HG02981 (cell line): ENCODE measurements around the gene HOMEZ.
"Not testable (repeated sequence)": the region's sequence is repeated elsewhere in the genome, so short reads cannot be mapped to it uniquely, and the experiment has no call there.

ENCODE experiments used
- ATAC-seq: cut with Tn5 transposase; IDR thresholded peaks from one replicate; pipeline ENCODE4 v1.9.1; 2021; ENCODE audit warnings: mild to moderate bottlenecking, moderate library complexity; ENCODE audit not compliant: unreplicated experiment

HOMEZ gene

DNA sequence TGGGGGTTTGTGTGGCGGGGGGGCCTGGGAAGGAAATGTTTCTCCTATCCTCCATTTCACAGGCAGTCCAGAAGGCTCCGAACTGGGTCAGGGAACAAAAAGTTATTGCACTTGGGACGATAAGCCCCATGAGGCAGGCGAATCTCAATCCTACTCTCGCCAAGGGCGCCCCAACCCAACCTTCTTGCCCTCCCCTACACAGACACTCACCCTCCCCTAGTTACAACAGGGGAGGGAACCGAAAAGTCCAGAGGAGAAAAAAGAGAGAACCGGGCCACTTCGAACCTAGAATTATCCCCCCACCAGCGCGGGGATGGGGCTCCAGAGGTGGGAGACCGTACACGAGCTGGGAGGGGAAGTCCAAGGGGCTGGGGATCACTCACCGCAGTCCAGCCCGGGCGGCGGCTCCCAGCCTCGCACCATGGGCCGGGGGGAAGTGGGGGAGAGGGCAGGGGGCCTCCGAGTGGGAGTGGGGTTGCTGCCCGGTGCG, 357 bp downstream of the HOMEZ start:
- peak; percentile 21 for ATAC-seq

DNA sequence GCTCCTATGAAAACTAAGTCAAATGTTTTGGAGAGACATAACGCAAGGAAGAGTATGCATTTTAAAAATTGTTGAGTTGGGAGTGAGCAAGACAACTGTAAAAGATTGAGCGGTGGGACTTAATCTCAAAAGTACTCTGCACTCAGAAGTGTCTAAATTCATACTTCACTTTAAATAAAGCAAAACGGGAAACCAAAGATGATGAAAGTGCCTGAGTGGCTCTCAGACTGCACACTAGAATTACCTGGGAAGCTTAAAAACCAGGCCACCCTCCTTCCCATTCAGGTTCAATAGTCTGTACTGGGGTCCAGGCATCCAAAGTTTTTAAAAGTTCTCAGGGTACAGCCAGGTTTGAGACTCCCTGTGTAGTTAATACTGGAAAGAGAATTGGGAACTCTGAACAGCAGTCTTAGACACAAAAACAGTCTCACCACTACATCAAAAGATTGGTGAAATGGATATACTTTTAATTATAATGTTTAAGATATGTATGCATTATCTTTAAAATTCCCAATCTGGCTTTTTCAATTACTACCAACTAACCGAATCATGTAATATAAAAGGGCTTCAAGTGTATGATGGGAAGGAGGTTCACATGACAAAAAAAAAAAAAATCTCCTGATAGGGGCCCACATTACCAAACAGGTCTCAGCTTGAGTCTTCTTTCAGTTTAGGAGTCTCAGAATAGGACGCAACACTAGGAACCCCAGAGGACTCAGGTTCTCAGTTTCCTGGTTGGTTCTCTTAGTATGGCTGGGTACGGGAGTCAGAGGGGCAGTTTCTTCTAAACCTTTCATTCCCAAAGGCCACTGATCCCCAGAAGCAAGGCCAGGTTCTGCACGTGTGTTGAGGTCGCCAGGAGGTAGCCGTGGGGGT, 1.0 kb downstream of the HOMEZ start:
- ATAC-seq, result no peak

DNA sequence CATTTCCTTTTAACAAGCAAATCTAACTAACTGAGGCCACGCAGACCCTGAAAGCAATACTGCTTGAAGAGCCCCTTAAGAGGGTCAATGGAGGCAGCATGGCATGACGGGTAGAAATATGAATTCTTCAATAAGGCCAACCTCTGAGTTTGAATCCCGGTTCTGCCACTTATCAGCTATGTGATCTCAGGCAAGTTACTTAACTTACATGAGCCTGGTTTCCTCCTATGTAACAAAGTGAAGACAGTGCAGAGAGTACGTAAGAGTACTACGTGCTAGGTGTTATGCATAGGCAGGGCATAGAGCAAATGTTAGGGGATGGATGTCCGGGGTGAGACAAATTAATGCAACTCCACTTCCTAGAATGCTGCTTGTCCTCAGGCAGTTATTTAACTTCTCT, 4.7 kb downstream of the HOMEZ start:
- ATAC-seq, result no peak

DNA sequence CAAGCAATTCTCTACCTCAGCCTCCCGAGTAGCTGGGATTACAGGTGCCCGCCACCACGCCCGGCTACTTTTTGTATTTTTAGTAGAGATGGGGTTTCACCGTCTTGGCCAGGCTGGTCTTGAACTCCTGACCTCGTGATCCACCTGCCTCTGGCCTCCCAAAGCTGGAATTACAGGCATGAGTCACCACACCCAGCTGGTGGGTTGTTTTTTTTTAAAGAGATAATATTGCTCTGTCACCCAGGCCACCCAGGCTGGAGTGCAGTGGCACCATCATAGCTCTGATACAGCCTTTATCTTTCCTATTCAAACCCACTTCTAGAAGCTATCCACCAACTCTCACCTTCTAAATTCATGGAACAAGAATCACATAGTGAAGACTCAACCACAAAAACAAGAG, 8.0 kb downstream of the HOMEZ start:
- ATAC-seq, result not testable (repeated sequence)

DNA sequence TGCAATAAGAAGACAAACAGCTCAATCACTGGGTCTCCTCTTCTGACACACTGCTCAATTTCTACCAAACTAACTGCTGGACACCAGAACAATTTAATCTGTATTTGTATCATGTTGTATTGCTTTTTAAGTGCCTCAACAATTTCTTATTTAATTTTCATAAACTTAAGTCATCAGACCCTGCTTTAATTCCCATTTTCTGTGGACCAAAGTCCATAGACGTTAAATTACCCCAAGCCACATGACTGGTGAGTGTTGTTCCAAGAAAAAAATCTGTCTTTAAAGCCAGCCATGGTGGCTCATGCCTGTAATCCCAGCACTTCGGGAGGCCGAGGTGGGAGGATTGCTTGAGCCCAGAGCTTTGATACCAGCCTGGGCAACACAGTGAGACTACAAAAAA, 8.7 kb downstream of the HOMEZ start:
- no peak for ATAC-seq

GRCh38 chr14:23275412-23275811, 10.5 kb downstream of the HOMEZ start:
- no peak for ATAC-seq

- no peak for ATAC-seq
Observed at GRCh38 chr14:23269193-23269592, 16.7 kb downstream of the HOMEZ start.

DNA sequence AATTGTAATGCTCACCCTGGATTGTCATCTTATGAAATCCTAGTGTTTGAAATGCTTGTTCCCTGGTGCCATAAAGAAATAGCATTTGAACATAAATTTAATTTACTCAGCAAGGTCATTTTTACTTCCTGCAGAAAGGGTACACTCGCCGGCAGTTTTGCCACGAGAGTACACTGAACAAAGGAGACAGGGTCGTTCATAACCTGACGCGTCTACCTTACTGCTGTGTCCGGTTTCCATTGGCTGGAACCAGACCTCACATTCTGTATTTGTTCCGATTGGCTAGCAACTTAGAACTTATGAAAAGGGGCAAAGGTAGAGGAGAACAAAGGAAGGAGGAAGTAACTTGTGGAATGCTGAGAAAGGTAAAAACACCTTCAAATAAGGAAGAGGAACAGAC, 25.1 kb downstream of the HOMEZ start:
- ATAC-seq, result not testable (repeated sequence)

GRCh38 chr14:23259426-23259825, 26.5 kb downstream of the HOMEZ start:
- no peak for ATAC-seq

DNA sequence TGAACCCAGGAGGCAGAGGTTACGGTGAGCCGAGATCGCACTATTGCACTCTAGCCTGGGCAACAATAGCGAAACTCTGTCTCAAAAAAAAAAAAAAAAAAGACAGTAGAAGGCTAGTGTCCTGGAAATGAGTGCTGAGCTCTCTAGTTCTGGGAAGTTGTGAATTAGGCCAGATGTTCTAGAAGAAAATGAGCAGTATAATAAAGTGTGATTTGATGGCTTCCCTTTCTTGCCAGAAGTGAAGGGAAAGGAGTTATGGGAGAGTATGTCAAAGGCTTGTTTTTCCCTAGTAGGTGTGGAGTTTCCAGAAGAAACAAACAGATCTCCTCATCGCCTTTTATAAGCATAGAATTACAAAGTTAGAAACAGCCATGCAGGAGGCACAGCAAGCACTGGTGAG, 27.7 kb downstream of the HOMEZ start:
- ATAC-seq, result no peak

GRCh38 chr14:23252420-23253333, 33.3 kb downstream of the HOMEZ start:
- ATAC-seq, result no peak

GRCh38 chr14:23252006-23252405, 33.9 kb downstream of the HOMEZ start:
- no peak for ATAC-seq

DNA sequence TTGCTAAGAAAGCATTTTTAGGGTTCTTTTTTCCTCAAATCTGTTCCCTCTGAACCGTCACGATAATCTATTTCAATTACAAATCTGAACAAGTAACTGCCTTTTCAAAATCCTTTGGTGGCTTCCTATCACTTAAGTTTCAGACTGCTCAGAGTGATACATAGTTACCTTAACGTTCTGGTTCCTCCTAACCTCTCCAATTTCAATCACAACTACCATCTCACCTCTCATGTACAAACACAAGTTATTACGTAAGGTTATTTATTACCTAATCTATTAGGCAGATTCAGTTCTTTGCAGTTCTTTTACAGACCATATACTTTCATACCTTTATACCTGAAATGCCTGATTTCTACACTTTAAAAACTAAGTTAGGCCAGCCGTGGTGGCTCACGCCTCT, 36.1 kb downstream of the HOMEZ start:
- no peak for ATAC-seq

GRCh38 chr14:23248601-23249000, 37.3 kb downstream of the HOMEZ start:
- no peak for ATAC-seq

DNA sequence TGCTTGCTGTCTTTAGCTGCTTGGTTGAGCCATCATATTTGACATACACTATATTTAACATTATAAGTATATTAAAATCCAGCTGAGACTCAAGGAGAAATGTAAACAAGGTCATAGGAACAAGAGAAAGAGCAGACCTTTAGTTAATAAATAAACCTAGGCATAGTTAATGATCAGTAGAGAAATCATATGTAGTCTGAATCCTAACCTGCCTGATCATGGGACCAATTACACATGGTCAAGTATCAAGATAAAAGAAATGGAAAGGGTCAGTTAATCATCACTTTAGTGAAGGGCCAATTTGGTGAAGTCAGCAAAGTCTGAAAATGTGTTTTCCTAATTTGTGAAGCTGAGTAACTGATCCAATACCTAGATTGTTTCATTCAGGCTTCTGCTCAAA, 40.6 kb downstream of the HOMEZ start:
- ATAC-seq, result no peak

- ATAC-seq, result no peak
Observed at GRCh38 chr14:23243066-23243465, 42.9 kb downstream of the HOMEZ start.

- no peak for ATAC-seq
Observed at GRCh38 chr14:23242076-23242475, 43.9 kb downstream of the HOMEZ start.

GRCh38 chr14:23241061-23241715, 44.7 kb downstream of the HOMEZ start:
- ATAC-seq, result not testable (repeated sequence)

DNA sequence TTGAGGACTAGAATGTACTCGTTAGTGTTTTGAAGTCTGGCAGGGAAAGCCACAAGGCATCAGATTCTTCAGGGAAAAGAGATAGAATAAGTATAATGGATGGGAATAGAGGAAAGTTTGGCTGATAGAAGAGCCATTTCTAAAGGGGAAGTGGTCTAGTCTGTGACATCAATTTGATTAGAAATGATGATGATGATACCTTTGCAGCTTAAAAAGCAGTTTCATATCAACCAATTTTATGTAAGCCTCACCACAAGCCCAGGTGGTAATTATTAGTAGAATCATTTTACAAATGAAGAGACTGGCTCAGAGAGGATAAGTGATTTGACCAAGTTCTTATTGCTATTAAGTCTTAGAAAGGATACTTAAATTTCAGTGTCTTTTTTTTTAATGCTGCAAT, 45.3 kb downstream of the HOMEZ start:
- ATAC-seq, result no peak

- ATAC-seq, result peak; percentile 83
Observed at GRCh38 chr14:23237772-23238594, 47.9 kb downstream of the HOMEZ start, which contains the start of gene RNF212B. Gene RNF212B, plus strand, starts transcription at chr14:23237936. Its CDS starts 2,410 bp downstream, at chr14:23240346.
